ENCODE measurements around the gene JDP2. TPM values are rescaled to one million over a fixed set of nuclear protein-coding genes. Genes with fewer than 3 reads are reported as not detected.

JDP2 gene
- total RNA-seq, 1 experiment from 2014 or later: 45.3 TPM

DNA sequence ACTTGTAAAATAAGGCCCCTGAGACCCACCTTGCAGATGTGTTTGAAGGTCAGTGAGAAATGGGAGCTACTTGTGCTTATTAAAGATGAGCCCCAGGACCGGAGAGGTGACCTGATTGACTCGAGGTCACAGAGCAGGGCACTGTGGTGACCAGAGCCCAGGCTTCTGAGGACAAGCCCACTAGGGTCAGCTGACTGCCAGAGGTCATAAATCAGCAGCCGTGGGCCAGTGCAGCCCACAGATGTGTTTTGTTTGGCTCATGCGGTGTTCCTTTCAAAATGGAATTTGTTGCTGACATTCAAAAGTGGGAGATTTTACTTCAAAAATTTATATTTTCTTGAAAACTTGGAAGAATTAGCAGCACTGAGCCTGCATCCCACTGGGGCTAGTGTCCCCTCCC, 24.5 kb downstream of the JDP2 start:
- Mint-ChIP-seq H3K4me1 (ENCODE audit: insufficient read depth, unreplicated experiment) (peaks cover 67% of the 10 kb centered on the region), H3K9me3 (ENCODE audit: unreplicated experiment) (no peaks in the 10 kb centered on the region), H3K27me3 (ENCODE audit: insufficient read depth, unreplicated experiment) (no peaks in the 10 kb centered on the region), H3K36me3 (ENCODE audit: insufficient read depth, unreplicated experiment) (peaks cover 19% of the 10 kb centered on the region), H3K27ac (ENCODE audit: low read depth, unreplicated experiment) (peak overlapping the region; percentile 69), H3K4me3 (ENCODE audit: unreplicated experiment) (peak overlapping the region; percentile 11)
- intact Hi-C loops (cut with micrococcal nuclease): no loop called here
- BruUV-seq (replicated peaks): no TSS peak
- POLR2A ChIA-PET: interaction anchor here (0.6 to 6.0 kb wide), 4 partner anchors 23 to 167 kb away, joined by 3 to 29 read pairs (median 6); partner anchors contain the start of gene JDP2
- CTCF ChIA-PET: interaction anchor here (0.8 to 7.7 kb wide), 5 partner anchors 11 to 364 kb away, joined by 3 to 46 read pairs (median 4); no protein-coding TSS in a partner anchor
- no peak for DNase-seq (ENCODE audit: unreplicated experiment)
- TF ChIP-seq, protein P1, sequence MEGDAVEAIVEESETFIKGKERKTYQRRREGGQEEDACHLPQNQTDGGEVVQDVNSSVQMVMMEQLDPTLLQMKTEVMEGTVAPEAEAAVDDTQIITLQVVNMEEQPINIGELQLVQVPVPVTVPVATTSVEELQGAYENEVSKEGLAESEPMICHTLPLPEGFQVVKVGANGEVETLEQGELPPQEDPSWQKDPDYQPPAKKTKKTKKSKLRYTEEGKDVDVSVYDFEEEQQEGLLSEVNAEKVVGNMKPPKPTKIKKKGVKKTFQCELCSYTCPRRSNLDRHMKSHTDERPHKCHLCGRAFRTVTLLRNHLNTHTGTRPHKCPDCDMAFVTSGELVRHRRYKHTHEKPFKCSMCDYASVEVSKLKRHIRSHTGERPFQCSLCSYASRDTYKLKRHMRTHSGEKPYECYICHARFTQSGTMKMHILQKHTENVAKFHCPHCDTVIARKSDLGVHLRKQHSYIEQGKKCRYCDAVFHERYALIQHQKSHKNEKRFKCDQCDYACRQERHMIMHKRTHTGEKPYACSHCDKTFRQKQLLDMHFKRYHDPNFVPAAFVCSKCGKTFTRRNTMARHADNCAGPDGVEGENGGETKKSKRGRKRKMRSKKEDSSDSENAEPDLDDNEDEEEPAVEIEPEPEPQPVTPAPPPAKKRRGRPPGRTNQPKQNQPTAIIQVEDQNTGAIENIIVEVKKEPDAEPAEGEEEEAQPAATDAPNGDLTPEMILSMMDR (IDR thresholded peaks at IDR 0.05; ENCODE audit: unreplicated experiment): no peak

DNA sequence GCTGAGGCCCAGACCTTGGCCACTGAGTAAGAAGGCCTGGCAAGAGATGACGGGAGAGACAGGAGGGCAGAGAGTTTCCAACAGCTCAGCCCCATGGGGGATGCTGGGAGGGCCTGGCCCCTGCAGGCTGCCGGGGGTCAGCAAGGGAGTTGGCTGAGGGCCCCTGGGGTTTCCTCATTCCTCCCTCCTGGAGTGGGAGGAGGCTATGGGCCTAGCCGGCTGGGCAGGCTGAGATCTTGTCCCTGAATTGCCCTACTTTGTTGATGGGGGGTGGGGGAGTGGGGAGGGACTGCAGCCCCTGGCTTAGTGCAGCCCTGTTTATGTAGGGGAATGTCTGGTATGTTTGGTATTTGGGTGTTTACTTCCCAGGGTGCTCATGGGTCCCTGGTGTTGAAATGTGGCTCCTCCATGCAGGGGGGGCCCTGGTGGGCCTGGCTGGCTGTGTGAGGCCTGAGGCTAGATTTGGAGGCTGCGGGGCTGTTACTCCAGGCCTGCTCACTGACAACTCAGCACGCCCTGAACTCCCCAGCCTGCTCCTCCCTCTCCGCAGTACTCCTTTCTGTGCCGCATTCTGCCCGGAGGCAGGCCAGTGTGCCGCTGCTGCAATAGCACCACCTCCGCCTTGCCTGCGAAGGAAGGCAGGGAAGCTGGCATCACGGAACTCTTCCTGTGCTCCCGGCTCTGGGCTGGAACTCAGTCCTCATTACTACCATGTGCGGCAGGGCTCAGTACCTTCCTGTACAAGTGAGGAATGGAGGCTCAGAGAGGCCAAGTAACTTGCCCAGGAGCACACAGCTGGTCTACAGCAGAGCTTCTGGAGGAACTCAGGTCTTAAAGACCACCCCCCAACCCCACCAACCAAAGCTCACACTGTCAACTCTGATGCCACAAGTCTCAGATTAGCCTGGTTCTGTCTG, 25.3 kb downstream of the JDP2 start:
- intact Hi-C loops (cut with micrococcal nuclease): loop anchor here (1.0 kb wide), 3 partner anchors 35 to 145 kb away; no protein-coding TSS in a partner anchor
- Mint-ChIP-seq H3K4me1 (ENCODE audit: insufficient read depth, unreplicated experiment) (peaks cover 67% of the 10 kb centered on the region), H3K27me3 (ENCODE audit: insufficient read depth, unreplicated experiment) (no peaks in the 10 kb centered on the region), H3K4me3 (ENCODE audit: unreplicated experiment) (peak overlapping the region; percentile 11), H3K36me3 (ENCODE audit: insufficient read depth, unreplicated experiment) (peaks cover 22% of the 10 kb centered on the region), H3K9me3 (ENCODE audit: unreplicated experiment) (no peaks in the 10 kb centered on the region), H3K27ac (ENCODE audit: low read depth, unreplicated experiment) (peak overlapping the region; percentile 69)
- DNase-seq (ENCODE audit: unreplicated experiment): peak; percentile 91
- no TSS peak for BruUV-seq (replicated peaks)
- TF ChIP-seq, protein P1 (IDR thresholded peaks at IDR 0.05; ENCODE audit: unreplicated experiment): no peak
- CTCF ChIA-PET: interaction anchor here (0.7 to 7.7 kb wide), 9 partner anchors 12 to 152 kb away, joined by 3 to 46 read pairs (median 6); no protein-coding TSS in a partner anchor
- POLR2A ChIA-PET: interaction anchor here (0.6 to 6.0 kb wide), 16 partner anchors 13 to 1584 kb away, joined by 3 to 29 read pairs (median 4); partner anchors contain the start of genes ERG28 and JDP2

DNA sequence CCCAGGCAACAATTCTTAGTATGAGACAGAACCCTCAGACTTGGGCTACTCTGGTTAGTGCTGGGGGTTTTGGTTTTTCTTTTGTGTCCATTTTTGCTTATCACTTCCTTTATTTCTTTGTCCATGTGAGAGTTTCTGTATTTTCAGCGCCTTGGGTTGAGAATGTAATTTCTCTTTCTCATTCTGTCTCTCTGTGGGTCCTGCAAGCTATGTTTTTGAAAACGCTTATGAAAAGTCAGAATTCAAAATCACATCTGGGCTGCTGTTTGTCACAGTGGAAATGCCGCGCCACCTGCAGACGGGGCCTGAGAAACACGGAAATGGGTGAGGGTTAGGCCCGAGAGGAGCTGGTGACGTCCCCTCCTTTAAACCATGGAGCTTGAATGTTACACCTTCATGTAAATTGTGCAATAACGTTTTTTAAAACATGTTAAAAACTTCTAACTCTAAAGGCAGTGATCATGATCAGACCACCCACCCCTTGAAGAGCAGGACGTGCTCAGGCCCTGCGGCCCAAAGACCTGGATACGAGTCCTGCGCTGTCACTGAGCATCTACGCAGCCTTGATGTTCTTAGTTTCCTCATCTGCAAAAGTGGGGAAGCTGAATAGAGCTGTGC, 26.1 kb downstream of the JDP2 start:
- Mint-ChIP-seq H3K27me3 (ENCODE audit: insufficient read depth, unreplicated experiment) (no peaks in the 10 kb centered on the region), H3K36me3 (ENCODE audit: insufficient read depth, unreplicated experiment) (peaks cover 26% of the 10 kb centered on the region)
- BruUV-seq (replicated peaks): no TSS peak

More for the DNA sequence above, 26.1 kb downstream of the JDP2 start:
- intact Hi-C loops (cut with micrococcal nuclease): loop anchor here (1.0 kb wide), 3 partner anchors 34 to 146 kb away; no protein-coding TSS in a partner anchor
- H3K27ac Mint-ChIP-seq (ENCODE audit: low read depth, unreplicated experiment): peak overlapping the region; percentile 69
- no peak for DNase-seq (ENCODE audit: unreplicated experiment)
- no peak overlapping the region for H3K4me3 Mint-ChIP-seq (ENCODE audit: unreplicated experiment)
- H3K4me1 Mint-ChIP-seq (ENCODE audit: insufficient read depth, unreplicated experiment): peaks cover 62% of the 10 kb centered on the region
- CTCF ChIA-PET: interaction anchor here (0.7 to 7.7 kb wide), 7 partner anchors 15 to 152 kb away, joined by 3 to 46 read pairs (median 6); no protein-coding TSS in a partner anchor
- no peaks in the 10 kb centered on the region for H3K9me3 Mint-ChIP-seq (ENCODE audit: unreplicated experiment)
- POLR2A ChIA-PET: interaction anchor here (0.6 to 6.0 kb wide), 12 partner anchors 14 to 572 kb away, joined by 3 to 29 read pairs (median 4); partner anchors contain the start of genes ERG28 and JDP2
- TF ChIP-seq, protein P1 (IDR thresholded peaks at IDR 0.05; ENCODE audit: unreplicated experiment): no peak
